HepG2 (cell line): ENCODE data around the gene USP12. TPM values are rescaled to one million over a fixed set of nuclear protein-coding genes. Genes with fewer than 3 reads are reported as not detected.

ENCODE experiments used
- ATAC-seq: fragments of 200-7000 bp; cut with Tn5 transposase; 3 replicates; pipeline ENCODE4 v1.9.1; 2020; ENCODE audit warnings: mild to moderate bottlenecking, moderate library complexity
- BruUV-seq: library from RNA; stranded (reverse); fragments of 400-500 nt; replicated peaks from 2 replicates; lab custom pipeline; 2021; lab: Mats Ljungman, UMichigan
- CTCF ChIA-PET: fragments of 300-600 bp; formaldehyde crosslinking; extraction: SDS; loops from one replicate; lab custom pipeline; 2021; ENCODE audit warnings: low total read pairs, inconsistent platforms, low intra/inter-chr PET ratio; lab: Yijun Ruan, JAX
- POLR2A ChIA-PET: fragments of 350-600 bp; sonication (Branson Sonifier 250); formaldehyde crosslinking; loops from one replicate; lab custom pipeline; 2020; ENCODE audit warnings: antibody characterized with exemption, inconsistent platforms; lab: Yijun Ruan, JAX
- DNase-seq: peaks from one replicate; pipeline ENCODE4 v3.0.0-alpha.2; 2015; ENCODE audit warnings: low spot score
- FAIRE-seq: peaks from 3 replicates; lab custom pipeline; 2011; peaks lifted over from hg19 to GRCh38; lab: Jason Lieb, UNC
- H2AFZ ChIP-seq: one replicate; pipeline ENCODE4 v1.6.1; 2011; ENCODE audit warnings: low read length, inconsistent platforms
- H3K27ac ChIP-seq: fragments of 300-600 bp; 3 replicates; pipeline ENCODE4 v1.8.0; 2011; ENCODE audit warnings: mixed run types, mild to moderate bottlenecking, mixed read lengths, low read length, inconsistent platforms; ENCODE audit not compliant: insufficient read depth; ENCODE audit errors: extremely low read length
- H3K27me3 ChIP-seq, 2 experiments: fragments of 200-600 bp in 1 of 2; 2 replicates in 1 of 2; 3 replicates in 1 of 2; pipeline versions ENCODE4 v1.6.0 to v1.8.0; 2011; ENCODE audit warnings: low read length in 2 of 2, mild to moderate bottlenecking in 2 of 2, moderate library complexity in 2 of 2, inconsistent platforms in 1 of 2; ENCODE audit not compliant: insufficient read depth in 2 of 2, control insufficient read depth in 1 of 2
- H3K36me3 ChIP-seq, 2 experiments: fragments of 200-600 bp in 1 of 2; replicated peaks in 1 of 2; 2 replicates in 1 of 2; 3 replicates in 1 of 2; pipeline versions ENCODE4 v1.5.1 to v1.8.0; 2011; ENCODE audit warnings: low read length in 2 of 2, inconsistent platforms in 1 of 2; ENCODE audit not compliant: insufficient read depth in 2 of 2, control insufficient read depth in 1 of 2
- H3K4me1 ChIP-seq: 2 replicates; pipeline ENCODE4 v1.5.1; 2012; ENCODE audit warnings: low read length, inconsistent platforms; ENCODE audit not compliant: insufficient read depth
- H3K4me2 ChIP-seq: 2 replicates; pipeline ENCODE4 v1.6.0; 2011; ENCODE audit warnings: low read depth, low read length, inconsistent platforms
- H3K4me3 ChIP-seq, 3 experiments: fragments of 200-600 bp in 1 of 3; sonication (generic), shearing (Covaris generic) in 1 of 3; replicated peaks in 1 of 3; 2 replicates each; pipeline ENCODE4 v1.5.1; 2011 to 2016; ENCODE audit warnings: low read length in 3 of 3, inconsistent platforms in 2 of 3, low read depth in 2 of 3, mild to moderate bottlenecking in 2 of 3, control low read depth in 1 of 3, mixed read lengths in 1 of 3; ENCODE audit not compliant: insufficient read depth in 1 of 3
- H3K79me2 ChIP-seq: one replicate; pipeline ENCODE4 v1.6.1; 2011; ENCODE audit warnings: low read length, inconsistent platforms; ENCODE audit not compliant: insufficient read depth
- H3K9ac ChIP-seq: 2 replicates; pipeline ENCODE4 v1.6.0; 2011; ENCODE audit warnings: mild to moderate bottlenecking, low read depth, low read length, inconsistent platforms; ENCODE audit not compliant: insufficient read depth
- H3K9me3 ChIP-seq: 2 replicates; pipeline ENCODE4 v1.5.1; 2012; ENCODE audit warnings: mild to moderate bottlenecking, low read length
- H4K20me1 ChIP-seq: 2 replicates; pipeline ENCODE4 v1.6.0; 2011; ENCODE audit warnings: inconsistent platforms, mild to moderate bottlenecking, low read length, moderate library complexity; ENCODE audit not compliant: insufficient read depth
- BCL6 ChIP-seq: IDR thresholded peaks from 2 replicates; pipeline ENCODE4 v1.6.1; 2016; ENCODE audit warnings: missing genetic modification reagents, missing compliant biosample characterization
- BCLAF1 ChIP-seq: fragments of 450-650 bp; IDR thresholded peaks from 2 replicates; pipeline ENCODE4 v1.6.1; 2017; ENCODE audit warnings: mild to moderate bottlenecking
- ISL2 ChIP-seq: sonication (generic); formaldehyde crosslinking; IDR thresholded peaks from 2 replicates; pipeline ENCODE4 v1.5.0; 2020; ENCODE audit warnings: missing genetic modification reagents
- KDM6A ChIP-seq: IDR thresholded peaks from 2 replicates; pipeline ENCODE4 v1.6.1; 2016; ENCODE audit warnings: low read depth
- MAFG ChIP-seq: sonication (generic); formaldehyde crosslinking; IDR thresholded peaks from 2 replicates; pipeline ENCODE4 v1.5.1; 2020; ENCODE audit warnings: mild to moderate bottlenecking, missing genetic modification reagents
- MZF1 ChIP-seq: sonication (generic); formaldehyde crosslinking; IDR thresholded peaks from 2 replicates; pipeline ENCODE4 v1.8.1; 2023; ENCODE audit warnings: mild to moderate bottlenecking, missing genetic modification reagents, borderline replicate concordance
- PAWR ChIP-seq: sonication (generic); formaldehyde crosslinking; IDR thresholded peaks from 2 replicates; pipeline ENCODE4 v1.4.0; 2020; ENCODE audit warnings: missing genetic modification reagents, mild to moderate bottlenecking, borderline replicate concordance
- PRPF4 ChIP-seq: fragments of 200-400 bp; formaldehyde crosslinking; IDR thresholded peaks from 2 replicates; pipeline ENCODE4 v1.6.1; 2016; ENCODE audit warnings: low read length, low read depth; ENCODE audit not compliant: poor library complexity, severe bottlenecking
- RFX1 ChIP-seq: fragments of 450-650 bp; IDR thresholded peaks from 2 replicates; pipeline ENCODE4 v1.6.1; 2017
- RFX5 ChIP-seq: IDR thresholded peaks from 2 replicates; pipeline ENCODE4 v1.6.1; 2011; ENCODE audit warnings: low read depth, low read length, improper control_type of control experiment
- SMAD9 ChIP-seq: sonication (generic); formaldehyde crosslinking; IDR thresholded peaks from 2 replicates; pipeline ENCODE4 v1.5.1; 2020; ENCODE audit warnings: mild to moderate bottlenecking, missing genetic modification reagents
- TGIF2 ChIP-seq: IDR thresholded peaks from 2 replicates; pipeline ENCODE4 v1.6.1; 2016; ENCODE audit warnings: control low read depth, missing compliant biosample characterization
- TP53 ChIP-seq: sonication (generic); formaldehyde crosslinking; conservative IDR thresholded peaks from 2 replicates; pipeline ENCODE4 v1.4.0; 2020; ENCODE audit warnings: missing genetic modification reagents
- ZFY ChIP-seq: sonication (generic); formaldehyde crosslinking; IDR thresholded peaks from 2 replicates; pipeline ENCODE4 v1.4.0; 2020; ENCODE audit warnings: missing genetic modification reagents
- ZNF180 ChIP-seq: sonication (generic); formaldehyde crosslinking; IDR thresholded peaks from 2 replicates; pipeline ENCODE4 v1.4.0; 2020; ENCODE audit warnings: low read depth, missing genetic modification reagents, borderline replicate concordance
- ZNF251 ChIP-seq: sonication (generic); formaldehyde crosslinking; IDR thresholded peaks from 2 replicates; pipeline ENCODE4 v1.9.0; 2021; ENCODE audit warnings: mild to moderate bottlenecking, missing genetic modification reagents
- ZNF501 ChIP-seq: sonication (generic); formaldehyde crosslinking; IDR thresholded peaks from 2 replicates; pipeline ENCODE4 v1.5.1; 2020; ENCODE audit warnings: mild to moderate bottlenecking, moderate library complexity, missing genetic modification reagents
- ZNF558 ChIP-seq: sonication (generic); formaldehyde crosslinking; IDR thresholded peaks from 2 replicates; pipeline ENCODE4 v1.9.0; 2022; ENCODE audit warnings: mild to moderate bottlenecking, missing genetic modification reagents, borderline replicate concordance
- ZNF629 ChIP-seq: sonication (generic); formaldehyde crosslinking; conservative IDR thresholded peaks from 2 replicates; pipeline ENCODE4 v1.5.0; 2020; ENCODE audit warnings: missing genetic modification reagents
- WGBS: methylation state at CpG from one replicate; pipeline ENCODE4 v1.1.6; 2017; ENCODE audit warnings: low lambda C conversion rate; 5-methylcytosine and 5-hydroxymethylcytosine counted together
- in situ Hi-C: cut with HindIII; loops from 2 replicates; pipeline ENCODE4 v1.10.0; 2017; ENCODE audit warnings: low pct_unique_long_range_greater_than_20kb; ENCODE audit not compliant: extremely low pct_ligation_motif_present
- intact Hi-C: fragments of 100-400 bp; cut with micrococcal nuclease; formaldehyde crosslinking; loops from one replicate; pipeline ENCODE4 v1.10.0; 2022; ENCODE audit not compliant: unreplicated experiment
- polyA plus RNA-seq, 8 experiments: library from polyadenylated mRNA; depleted of rRNA in 3 of 8; stranded (reverse) in 7 of 8; unstranded in 1 of 8; fragments of >200 nt; fragmentation: Illumina TruSeq in 4 of 8; extraction: Trizol in 4 of 8; gene quantifications; 2 replicates each; pipeline versions ENCODE4 v1.2.1 to v1.2.3, GENCODE V29; 2011 to 2016; ENCODE audit warnings: low read depth in 4 of 8, missing spikeins in 1 of 8, mixed read lengths in 1 of 8; ENCODE audit not compliant: insufficient read depth in 1 of 8
- total RNA-seq, 5 experiments: library from RNA; depleted of rRNA; stranded (reverse); fragments of >200 nt; fragmentation: Illumina TruSeq; extraction: Trizol; gene quantifications; 2 replicates each; pipeline ENCODE4 v1.2.3, GENCODE V29; 2016; ENCODE audit warnings: low read depth in 1 of 5
- TF ChIP-seq, protein P1 (sequence below): sonication (generic); formaldehyde crosslinking; IDR thresholded peaks from 2 replicates; pipeline ENCODE4 v1.4.0; 2020; ENCODE audit warnings: missing genetic modification reagents
- TF ChIP-seq, protein P2 (sequence below): sonication (generic); formaldehyde crosslinking; IDR thresholded peaks from 2 replicates; pipeline ENCODE4 v1.5.0; 2020; ENCODE audit warnings: missing genetic modification reagents

Gene USP12
- total and polyA plus RNA-seq, 2 of the 13 experiments (the other 11 are each of a cell fraction or from before 2014, with no cell fraction given): 9.8 to 19.5 TPM

GRCh38 chr13:27022571-27023311, 148.9 kb downstream of the USP12 start:
- Histone ChIP-seq H2AFZ (peak overlapping the region; percentile 55), H3K4me3 (peak overlapping the region; percentile 6 to 57 (median 19); a peak in 4 of 6 replicates)
- TF ChIP-seq MZF1 (CRISPR knock-in tag): no peak
- no peak for TF ChIP-seq BCLAF1
- no peak for TF ChIP-seq SMAD9 (CRISPR knock-in tag)
- TF ChIP-seq ZNF629 (CRISPR knock-in tag): no peak
- no peak for TF ChIP-seq ZNF501 (CRISPR knock-in tag)
- no peak for TF ChIP-seq ZNF180
- no peak for TF ChIP-seq ZNF251 (CRISPR knock-in tag)
- TF ChIP-seq, protein P1, sequence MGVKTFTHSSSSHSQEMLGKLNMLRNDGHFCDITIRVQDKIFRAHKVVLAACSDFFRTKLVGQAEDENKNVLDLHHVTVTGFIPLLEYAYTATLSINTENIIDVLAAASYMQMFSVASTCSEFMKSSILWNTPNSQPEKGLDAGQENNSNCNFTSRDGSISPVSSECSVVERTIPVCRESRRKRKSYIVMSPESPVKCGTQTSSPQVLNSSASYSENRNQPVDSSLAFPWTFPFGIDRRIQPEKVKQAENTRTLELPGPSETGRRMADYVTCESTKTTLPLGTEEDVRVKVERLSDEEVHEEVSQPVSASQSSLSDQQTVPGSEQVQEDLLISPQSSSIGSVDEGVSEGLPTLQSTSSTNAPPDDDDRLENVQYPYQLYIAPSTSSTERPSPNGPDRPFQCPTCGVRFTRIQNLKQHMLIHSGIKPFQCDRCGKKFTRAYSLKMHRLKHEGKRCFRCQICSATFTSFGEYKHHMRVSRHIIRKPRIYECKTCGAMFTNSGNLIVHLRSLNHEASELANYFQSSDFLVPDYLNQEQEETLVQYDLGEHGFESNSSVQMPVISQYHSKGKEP: no peak
- peak; percentile 25; the same call in 1 of the 2 replicates for TF ChIP-seq KDM6A (CRISPR knock-in tag)
- no peak for TF ChIP-seq PAWR (CRISPR knock-in tag)
- TF ChIP-seq RFX1: no peak
- TF ChIP-seq PRPF4: no peak
- no peak for TF ChIP-seq ZNF558
- no peak for TF ChIP-seq TP53
- TF ChIP-seq ZFY (CRISPR knock-in tag): no peak
- TF ChIP-seq BCL6: peak; percentile 71
- TF ChIP-seq ISL2 (CRISPR knock-in tag): peak; percentile 60; the same call in 1 of the 2 replicates
- TF ChIP-seq, protein P2, sequence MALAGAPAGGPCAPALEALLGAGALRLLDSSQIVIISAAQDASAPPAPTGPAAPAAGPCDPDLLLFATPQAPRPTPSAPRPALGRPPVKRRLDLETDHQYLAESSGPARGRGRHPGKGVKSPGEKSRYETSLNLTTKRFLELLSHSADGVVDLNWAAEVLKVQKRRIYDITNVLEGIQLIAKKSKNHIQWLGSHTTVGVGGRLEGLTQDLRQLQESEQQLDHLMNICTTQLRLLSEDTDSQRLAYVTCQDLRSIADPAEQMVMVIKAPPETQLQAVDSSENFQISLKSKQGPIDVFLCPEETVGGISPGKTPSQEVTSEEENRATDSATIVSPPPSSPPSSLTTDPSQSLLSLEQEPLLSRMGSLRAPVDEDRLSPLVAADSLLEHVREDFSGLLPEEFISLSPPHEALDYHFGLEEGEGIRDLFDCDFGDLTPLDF (CRISPR knock-in tag): no peak
- no peak for TF ChIP-seq RFX5
- TF ChIP-seq MAFG (CRISPR knock-in tag): no peak
- peak; percentile 85 for TF ChIP-seq TGIF2 (CRISPR knock-in tag)

More at GRCh38 chr13:27022571-27023311, 148.9 kb downstream of the USP12 start:
- Histone ChIP-seq H3K27me3 (peaks cover 0 to 7% of the 10 kb centered on the region in 2 experiments; a peak in 2 of 5 replicates), H4K20me1 (no peaks in the 10 kb centered on the region), H3K79me2 (no peaks in the 10 kb centered on the region), H3K9ac (peak overlapping the region; percentile 66), H3K27ac (peak overlapping the region; percentile 64), H3K9me3 (no peaks in the 10 kb centered on the region), H3K4me2 (peak overlapping the region; percentile 82), H3K36me3 (no peaks in the 10 kb centered on the region), H3K4me1 (peaks cover 73% of the 10 kb centered on the region)
- ChIA-PET POLR2A (interaction anchor here (1.0 to 1.6 kb wide), 2 partner anchors 31 to 40 kb away, joined by 4 to 8 read pairs; no protein-coding TSS in a partner anchor), CTCF (no interaction called here)
- 0% methylated on average over 5 of the region's 9 CpGs for WGBS
- ATAC-seq (peak; percentile 92), FAIRE-seq (peak; percentile 97), DNase-seq (peak; percentile 90)
- BruUV-seq: no TSS peak
- in situ Hi-C loops: no loop called here
- intact Hi-C loops: loop anchor here (1.0 kb wide), 1 partner anchor 31 kb away; no protein-coding TSS in a partner anchor
